Upper lobe of left lung (tissue), 4 donors: ENCODE data around the gene HNRNPA3.

Experiments used
- CTCF ChIP-seq, 6 experiments: fragments of 450-650 bp in 4 of 6; fragments of 200-600 bp in 2 of 6; sonication (generic) in 2 of 6; IDR thresholded peaks; one replicate each; pipeline ENCODE4 v1.5.1; 2016 to 2019; ENCODE audit warnings: antibody characterized with exemption in 6 of 6
- EP300 ChIP-seq, 4 donors: sonication (generic); formaldehyde crosslinking; IDR thresholded peaks; one replicate each; pipeline ENCODE4 v1.5.1; 2017; ENCODE audit warnings: antibody characterized with exemption in 4 of 4, control low read depth in 2 of 4

- no peak for TF ChIP-seq CTCF (IDR thresholded peaks at IDR 0.05)
- TF ChIP-seq EP300 (IDR thresholded peaks at IDR 0.05): no peak
Measured at GRCh38 chr2:177270531-177270930, 57.9 kb downstream of the HNRNPA3 start.
